ENCODE measurements around the gene BTC. TPM values are rescaled to one million over a fixed set of nuclear protein-coding genes. Genes with fewer than 3 reads are reported as not detected.

The BTC gene
- total RNA-seq, 1 donor from 2014 or later: 0.46 TPM

- no peak overlapping the region for H3K4me3 Mint-ChIP-seq (ENCODE audit: low read depth)
- H3K27me3 Mint-ChIP-seq: no peaks in the 10 kb centered on the region
- no peak for DNase-seq (ENCODE audit: low spot score, unreplicated experiment)
- no peak overlapping the region for H3K27ac Mint-ChIP-seq
- no peaks in the 10 kb centered on the region for H3K36me3 Mint-ChIP-seq (ENCODE audit: insufficient read depth)
- TF ChIP-seq CTCF (IDR thresholded peaks at IDR 0.05; ENCODE audit: unreplicated experiment): no peak
- H3K4me1 Mint-ChIP-seq (ENCODE audit: low read depth): no peaks in the 10 kb centered on the region
- H3K9me3 Mint-ChIP-seq (ENCODE audit: low read depth): no peaks in the 10 kb centered on the region
Measured at GRCh38 chr4:74772783-74773182, 21.5 kb downstream of the BTC start.

GRCh38 chr4:74772106-74772505, 22.2 kb downstream of the BTC start:
- Mint-ChIP-seq H3K9me3 (ENCODE audit: low read depth) (no peaks in the 10 kb centered on the region), H3K36me3 (ENCODE audit: insufficient read depth) (no peaks in the 10 kb centered on the region), H3K4me3 (ENCODE audit: low read depth) (no peak overlapping the region), H3K27me3 (no peaks in the 10 kb centered on the region), H3K4me1 (ENCODE audit: low read depth) (no peaks in the 10 kb centered on the region), H3K27ac (no peak overlapping the region)
- TF ChIP-seq CTCF (IDR thresholded peaks at IDR 0.05; ENCODE audit: unreplicated experiment): no peak
- DNase-seq (ENCODE audit: low spot score, unreplicated experiment): no peak

GRCh38 chr4:74770226-74770910, 24.0 kb downstream of the BTC start:
- Mint-ChIP-seq H3K4me1 (ENCODE audit: low read depth) (no peaks in the 10 kb centered on the region), H3K9me3 (ENCODE audit: low read depth) (no peaks in the 10 kb centered on the region), H3K36me3 (ENCODE audit: insufficient read depth) (no peaks in the 10 kb centered on the region), H3K4me3 (ENCODE audit: low read depth) (no peak overlapping the region), H3K27me3 (no peaks in the 10 kb centered on the region), H3K27ac (no peak overlapping the region)
- TF ChIP-seq CTCF (IDR thresholded peaks at IDR 0.05; ENCODE audit: unreplicated experiment): no peak
- DNase-seq (ENCODE audit: low spot score, unreplicated experiment): no peak

- Mint-ChIP-seq H3K27ac (no peak overlapping the region), H3K27me3 (no peaks in the 10 kb centered on the region), H3K4me1 (ENCODE audit: low read depth) (no peaks in the 10 kb centered on the region), H3K9me3 (ENCODE audit: low read depth) (no peaks in the 10 kb centered on the region), H3K4me3 (ENCODE audit: low read depth) (no peak overlapping the region), H3K36me3 (ENCODE audit: insufficient read depth) (no peaks in the 10 kb centered on the region)
- no peak for DNase-seq (ENCODE audit: low spot score, unreplicated experiment)
- no peak for TF ChIP-seq CTCF (IDR thresholded peaks at IDR 0.05; ENCODE audit: unreplicated experiment)
Measured at GRCh38 chr4:74768857-74769525, 25.3 kb downstream of the BTC start.

GRCh38 chr4:74764119-74764518, 30.2 kb downstream of the BTC start:
- Mint-ChIP-seq H3K4me1 (ENCODE audit: low read depth) (no peaks in the 10 kb centered on the region), H3K4me3 (ENCODE audit: low read depth) (no peak overlapping the region), H3K27ac (no peak overlapping the region), H3K36me3 (ENCODE audit: insufficient read depth) (no peaks in the 10 kb centered on the region), H3K9me3 (ENCODE audit: low read depth) (no peaks in the 10 kb centered on the region), H3K27me3 (no peaks in the 10 kb centered on the region)
- DNase-seq (ENCODE audit: low spot score, unreplicated experiment): no peak
- no peak for TF ChIP-seq CTCF (IDR thresholded peaks at IDR 0.05; ENCODE audit: unreplicated experiment)
